Omental fat pad (tissue), 4 donors: ENCODE data around the gene TAF10. TPM values are rescaled to one million over a fixed set of nuclear protein-coding genes. Genes with fewer than 3 reads are reported as not detected.

Experiments used
- ATAC-seq: fragments of 150-250 bp; one replicate; pipeline ENCODE4 v1.9.1; 2016; ENCODE audit warnings: mild to moderate bottlenecking, moderate library complexity; ENCODE audit not compliant: low FRiP score
- DNase-seq: peaks from one replicate; pipeline ENCODE4 v3.0.0-alpha.2; 2019; ENCODE audit warnings: low spot score
- CTCF ChIP-seq, 3 donors: fragments of 450-650 bp; IDR thresholded peaks; one replicate each; pipeline ENCODE4 v1.5.1; 2016 to 2017; ENCODE audit warnings: antibody characterized with exemption in 3 of 3, mild to moderate bottlenecking in 3 of 3, moderate library complexity in 2 of 3
- total RNA-seq, 4 donors: library from RNA; depleted of rRNA; stranded (reverse); fragments of >200 nt; gene quantifications; one replicate each; pipeline ENCODE4 v1.1.0, GENCODE V29; 2016

Gene TAF10
- total RNA-seq, 4 donors from 2014 or later: 31.9 to 52.6 (median 37.1) TPM

DNA sequence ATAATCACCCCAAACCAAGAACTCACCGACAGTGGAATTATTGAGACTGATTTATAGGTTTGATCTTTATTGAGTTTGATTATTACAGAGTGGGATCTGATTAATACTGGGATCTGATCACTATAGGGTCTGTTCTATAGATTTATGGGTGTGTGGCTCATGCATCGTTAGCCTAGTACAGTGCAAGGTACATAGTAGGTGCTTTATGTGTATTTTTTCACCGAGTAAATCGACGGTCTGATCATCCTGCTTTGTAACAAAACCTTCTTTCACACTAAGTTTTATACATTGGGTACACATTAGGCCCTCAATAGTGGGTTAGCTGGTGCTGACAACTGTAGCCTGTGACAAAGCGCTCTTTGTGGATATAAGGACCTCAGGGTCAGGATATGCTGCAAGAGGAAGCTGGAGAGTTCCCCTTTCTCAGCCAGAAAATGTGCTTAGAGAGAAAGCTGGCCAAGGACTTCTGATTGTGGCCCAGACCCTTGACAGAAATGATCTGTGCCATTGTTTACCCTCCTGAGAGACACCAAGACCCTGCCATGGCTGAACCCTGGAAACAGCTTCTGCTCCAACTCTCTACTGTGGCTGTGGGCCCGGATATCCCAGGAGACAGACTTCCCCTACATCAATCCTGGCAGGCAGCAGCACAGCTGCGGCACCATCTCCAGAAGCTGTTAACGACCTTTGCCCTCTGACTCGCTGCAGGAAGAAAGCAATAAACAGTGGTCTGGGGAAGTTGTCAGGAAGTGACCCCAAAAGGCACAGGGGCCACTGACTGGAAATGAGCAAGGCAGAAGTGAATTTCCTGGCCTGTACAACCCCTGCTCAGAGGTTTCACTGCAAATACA is 23.3 kb upstream of the TAF10 start:
- TF ChIP-seq CTCF (IDR thresholded peaks at IDR 0.05): no peak
- peak; percentile 22 for ATAC-seq
- DNase-seq: no peak

- ATAC-seq (no peak), DNase-seq (no peak)
- no peak for TF ChIP-seq CTCF (IDR thresholded peaks at IDR 0.05)
Observed at GRCh38 chr11:6634534-6634933, 22.5 kb upstream of the TAF10 start.

- no peak for TF ChIP-seq CTCF (IDR thresholded peaks at IDR 0.05)
- DNase-seq (no peak), ATAC-seq (no peak)
Observed at GRCh38 chr11:6633422-6634408, 21.7 kb upstream of the TAF10 start.

DNA sequence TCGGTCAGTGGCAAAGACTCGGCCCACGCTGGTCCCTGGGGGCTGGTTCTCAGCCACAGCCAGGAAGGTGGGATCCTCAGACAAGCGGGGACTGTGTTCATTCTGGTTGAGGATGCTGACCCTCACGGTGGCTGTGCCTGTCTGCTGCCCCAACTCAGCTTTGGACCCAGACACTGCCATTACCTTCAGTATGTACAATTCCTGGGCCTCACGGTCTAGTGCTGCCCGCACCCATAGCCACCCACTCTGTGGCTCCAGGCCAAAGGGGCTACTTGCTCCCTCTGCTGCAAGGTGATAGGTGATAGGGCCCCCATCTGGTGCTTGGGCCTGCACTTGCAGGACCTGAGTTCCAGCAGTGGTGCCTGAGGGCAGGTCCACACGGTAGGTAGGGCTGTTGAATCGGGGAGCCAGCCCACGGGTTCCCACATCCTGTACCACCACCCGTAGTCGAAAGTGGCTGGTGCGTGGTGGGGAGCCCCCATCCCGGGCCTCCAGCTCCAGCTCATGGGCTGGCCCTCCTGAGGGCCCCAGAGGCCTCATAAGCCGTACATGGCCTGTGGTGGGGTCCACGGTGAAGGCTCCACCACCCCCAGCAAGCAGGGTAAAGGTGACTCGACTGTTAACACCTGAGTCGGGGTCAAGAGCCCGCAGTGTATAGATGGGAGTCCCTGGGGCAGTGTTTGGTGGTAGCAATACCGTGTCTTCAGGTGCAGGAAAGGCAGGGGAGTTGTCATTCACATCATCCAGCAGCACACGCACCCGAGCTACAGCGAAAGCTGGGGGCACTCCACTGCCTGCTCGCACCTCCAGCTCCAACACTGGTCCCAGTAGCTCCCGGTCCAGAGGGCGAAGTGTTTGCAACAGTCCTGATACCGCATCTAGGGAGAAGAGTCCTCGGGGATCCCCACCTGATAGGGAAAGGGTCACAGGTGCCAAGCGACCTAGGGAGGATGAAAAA is 20.4 kb upstream of the TAF10 start:
- DNase-seq (no peak), ATAC-seq (no peak)
- no peak for TF ChIP-seq CTCF (IDR thresholded peaks at IDR 0.05)

DNA sequence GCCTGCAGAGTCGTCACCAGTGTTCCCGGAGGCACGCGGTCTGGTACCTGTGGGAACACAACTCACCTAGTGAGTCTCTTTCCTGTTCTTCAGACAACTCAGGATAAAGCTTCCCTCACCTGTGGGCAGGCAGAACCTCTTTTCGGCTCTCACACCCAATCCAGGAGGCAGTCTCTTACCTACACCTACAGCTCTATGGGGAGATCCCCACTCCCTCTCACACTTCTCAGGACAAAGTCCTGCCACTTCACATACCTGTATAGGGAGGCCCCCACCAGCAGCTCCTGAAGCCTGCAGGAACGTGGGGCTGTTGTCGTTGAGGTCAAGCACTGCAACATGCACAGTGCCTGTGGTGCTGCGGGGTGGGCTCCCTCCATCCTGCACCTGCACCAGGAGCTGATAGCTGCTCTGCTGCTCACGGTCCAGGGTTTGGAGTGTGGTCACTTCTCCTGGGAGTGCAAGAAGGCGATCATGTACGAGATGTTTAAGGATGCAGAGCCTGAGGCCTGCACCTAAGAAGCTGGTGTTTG is 19.4 kb upstream of the TAF10 start:
- ATAC-seq (no peak), DNase-seq (no peak)
- no peak for TF ChIP-seq CTCF (IDR thresholded peaks at IDR 0.05)
